ENCODE data around the gene PPFIBP1.

Gene PPFIBP1

GRCh38 chr12:27602516-27602915 is 78.5 kb downstream of the PPFIBP1 start:
- no peak for DNase-seq
- Mint-ChIP-seq H3K4me3 (no peak overlapping the region), H3K36me3 (ENCODE audit: low read depth) (peaks cover 53% of the 10 kb centered on the region), H3K27me3 (ENCODE audit: low read depth, poor library complexity) (no peaks in the 10 kb centered on the region), H3K9me3 (peaks cover 23% of the 10 kb centered on the region), H3K27ac (no peak overlapping the region), H3K4me1 (no peaks in the 10 kb centered on the region)
- TF ChIP-seq, protein P1, sequence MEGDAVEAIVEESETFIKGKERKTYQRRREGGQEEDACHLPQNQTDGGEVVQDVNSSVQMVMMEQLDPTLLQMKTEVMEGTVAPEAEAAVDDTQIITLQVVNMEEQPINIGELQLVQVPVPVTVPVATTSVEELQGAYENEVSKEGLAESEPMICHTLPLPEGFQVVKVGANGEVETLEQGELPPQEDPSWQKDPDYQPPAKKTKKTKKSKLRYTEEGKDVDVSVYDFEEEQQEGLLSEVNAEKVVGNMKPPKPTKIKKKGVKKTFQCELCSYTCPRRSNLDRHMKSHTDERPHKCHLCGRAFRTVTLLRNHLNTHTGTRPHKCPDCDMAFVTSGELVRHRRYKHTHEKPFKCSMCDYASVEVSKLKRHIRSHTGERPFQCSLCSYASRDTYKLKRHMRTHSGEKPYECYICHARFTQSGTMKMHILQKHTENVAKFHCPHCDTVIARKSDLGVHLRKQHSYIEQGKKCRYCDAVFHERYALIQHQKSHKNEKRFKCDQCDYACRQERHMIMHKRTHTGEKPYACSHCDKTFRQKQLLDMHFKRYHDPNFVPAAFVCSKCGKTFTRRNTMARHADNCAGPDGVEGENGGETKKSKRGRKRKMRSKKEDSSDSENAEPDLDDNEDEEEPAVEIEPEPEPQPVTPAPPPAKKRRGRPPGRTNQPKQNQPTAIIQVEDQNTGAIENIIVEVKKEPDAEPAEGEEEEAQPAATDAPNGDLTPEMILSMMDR (IDR thresholded peaks at IDR 0.05): no peak

DNA sequence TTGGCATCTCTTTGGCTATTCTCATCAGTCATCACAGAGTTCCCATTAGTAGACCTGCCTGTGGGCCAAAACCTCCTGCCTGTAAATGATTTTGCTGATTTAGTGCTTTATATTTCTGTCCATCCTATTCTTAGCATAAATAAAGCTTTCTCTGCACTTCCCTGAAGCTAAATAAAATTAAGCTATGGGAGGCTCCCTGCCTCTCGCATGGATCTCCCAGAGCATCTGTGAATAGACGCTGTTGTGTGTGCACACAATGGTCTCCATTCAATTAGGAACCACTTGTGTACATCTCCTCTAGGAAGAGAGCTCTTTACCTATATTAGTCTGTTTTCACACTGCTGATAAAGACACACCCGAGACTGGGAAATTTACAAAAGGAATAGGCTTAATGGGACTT is 80.4 kb downstream of the PPFIBP1 start:
- no peaks in the 10 kb centered on the region for H3K27me3 Mint-ChIP-seq (ENCODE audit: low read depth, poor library complexity)

DNA sequence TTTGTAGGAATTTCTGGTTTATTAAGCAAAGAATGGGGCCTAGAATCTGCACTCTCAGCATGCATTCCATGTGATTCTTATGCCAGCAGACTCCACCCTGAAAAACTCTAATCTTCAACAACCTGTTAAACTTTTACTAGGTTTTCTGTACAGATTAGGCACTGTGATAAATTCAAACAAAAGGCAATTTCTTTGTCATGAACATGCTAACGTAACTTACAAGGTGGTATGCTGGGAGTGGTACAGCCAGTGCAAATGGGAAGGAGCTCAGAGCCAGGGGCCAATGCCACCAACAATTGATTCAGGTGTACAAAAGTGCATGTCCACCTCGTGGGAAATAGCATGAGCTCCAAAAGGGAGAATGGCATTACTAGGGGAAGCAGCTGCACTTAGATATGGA is 83.0 kb downstream of the PPFIBP1 start:
- no peaks in the 10 kb centered on the region for H3K27me3 Mint-ChIP-seq (ENCODE audit: low read depth, poor library complexity)
- H3K36me3 Mint-ChIP-seq (ENCODE audit: low read depth): peaks cover 30% of the 10 kb centered on the region
- no peak overlapping the region for H3K4me3 Mint-ChIP-seq
- H3K4me1 Mint-ChIP-seq: peaks cover 32% of the 10 kb centered on the region
- DNase-seq: no peak
- peaks cover 14% of the 10 kb centered on the region for H3K9me3 Mint-ChIP-seq
- no peak overlapping the region for H3K27ac Mint-ChIP-seq
- TF ChIP-seq, protein P1 (IDR thresholded peaks at IDR 0.05): no peak

More for the DNA sequence above, 80.4 kb downstream of the PPFIBP1 start:
- no peak for DNase-seq
- Mint-ChIP-seq H3K27ac (no peak overlapping the region), H3K4me1 (peaks cover 17% of the 10 kb centered on the region), H3K9me3 (peaks cover 14% of the 10 kb centered on the region), H3K36me3 (ENCODE audit: low read depth) (peaks cover 39% of the 10 kb centered on the region), H3K4me3 (no peak overlapping the region)
- TF ChIP-seq, protein P1 (IDR thresholded peaks at IDR 0.05): no peak

DNA sequence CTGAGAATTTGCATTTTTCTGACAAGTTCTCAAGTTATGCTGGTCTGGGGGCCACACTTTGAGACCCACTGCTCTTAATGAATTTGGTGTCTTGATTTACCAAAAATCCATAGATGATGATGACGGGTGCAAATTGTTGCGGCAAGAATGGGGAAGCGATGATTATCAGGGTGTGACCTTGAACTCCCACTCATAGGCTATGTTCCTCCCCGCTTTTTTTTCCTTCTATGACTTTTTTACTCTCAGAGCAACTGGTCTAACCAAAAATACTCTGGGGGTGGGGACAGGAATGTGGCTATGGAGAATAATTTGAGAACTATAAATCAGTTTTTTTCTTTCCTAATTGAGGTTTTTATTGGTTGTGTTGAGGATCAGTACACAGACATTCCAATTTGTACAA is 83.6 kb downstream of the PPFIBP1 start:
- TF ChIP-seq, protein P1 (IDR thresholded peaks at IDR 0.05): no peak
- H3K27ac Mint-ChIP-seq: no peak overlapping the region
- DNase-seq: no peak

GRCh38 chr12:27608890-27609289 is 84.9 kb downstream of the PPFIBP1 start:
- no peak for DNase-seq
- peak overlapping the region; percentile 80 for H3K27ac Mint-ChIP-seq
- no peaks in the 10 kb centered on the region for H3K27me3 Mint-ChIP-seq (ENCODE audit: low read depth, poor library complexity)
- H3K4me3 Mint-ChIP-seq: no peak overlapping the region
- H3K36me3 Mint-ChIP-seq (ENCODE audit: low read depth): peaks cover 20% of the 10 kb centered on the region
- TF ChIP-seq, protein P1 (IDR thresholded peaks at IDR 0.05): no peak
- H3K4me1 Mint-ChIP-seq: peaks cover 32% of the 10 kb centered on the region
- H3K9me3 Mint-ChIP-seq: peaks cover 8% of the 10 kb centered on the region

More for the DNA sequence above, 83.6 kb downstream of the PPFIBP1 start:
- H3K4me3 Mint-ChIP-seq: no peak overlapping the region
- H3K4me1 Mint-ChIP-seq: peaks cover 32% of the 10 kb centered on the region
- H3K36me3 Mint-ChIP-seq (ENCODE audit: low read depth): peaks cover 30% of the 10 kb centered on the region
- H3K9me3 Mint-ChIP-seq: peaks cover 14% of the 10 kb centered on the region
- no peaks in the 10 kb centered on the region for H3K27me3 Mint-ChIP-seq (ENCODE audit: low read depth, poor library complexity)

- no peaks in the 10 kb centered on the region for H3K27me3 Mint-ChIP-seq (ENCODE audit: low read depth, poor library complexity)
- H3K36me3 Mint-ChIP-seq (ENCODE audit: low read depth): peaks cover 6% of the 10 kb centered on the region
- no peak overlapping the region for H3K27ac Mint-ChIP-seq
- TF ChIP-seq, protein P1 (IDR thresholded peaks at IDR 0.05): no peak
- no peak for DNase-seq
- H3K9me3 Mint-ChIP-seq: no peaks in the 10 kb centered on the region
- no peak overlapping the region for H3K4me3 Mint-ChIP-seq
- H3K4me1 Mint-ChIP-seq: peaks cover 32% of the 10 kb centered on the region
Measured at GRCh38 chr12:27610374-27610773, 86.4 kb downstream of the PPFIBP1 start.
